SU-DHL-6 (cell line): ENCODE data around the gene MIEN1.

ENCODE experiments used
- H2AFZ ChIP-seq: fragments of 200-600 bp; sonication (generic); 2 replicates; pipeline ENCODE4 v1.6.1; 2014; ENCODE audit warnings: low read depth, mild to moderate bottlenecking, moderate library complexity, mixed read lengths, antibody characterized with exemption, low read length; ENCODE audit not compliant: severe bottlenecking
- H3F3A ChIP-seq: fragments of 200-600 bp; shearing (Covaris generic); 2 replicates; pipeline ENCODE4 v1.6.0; 2016; ENCODE audit warnings: antibody characterized with exemption, mild to moderate bottlenecking; ENCODE audit not compliant: insufficient read depth
- H3K27ac ChIP-seq: fragments of 200-600 bp; sonication (generic); 2 replicates; pipeline ENCODE4 v1.5.1; 2016; ENCODE audit warnings: low read depth, mild to moderate bottlenecking, low read length, moderate library complexity, mixed read lengths
- H3K27me3 ChIP-seq: fragments of 200-600 bp; sonication (generic), shearing (Covaris generic); 2 replicates; pipeline ENCODE4 v1.6.0; 2014; ENCODE audit warnings: mild to moderate bottlenecking, low read length
- H3K36me3 ChIP-seq: fragments of 200-600 bp; sonication (generic); 2 replicates; pipeline ENCODE4 v1.6.1; 2014; ENCODE audit warnings: mild to moderate bottlenecking, low read length, mixed read lengths
- H3K4me2 ChIP-seq: fragments of 300-600, 200-600 bp; shearing (Covaris generic), sonication (generic); 2 replicates; pipeline ENCODE4 v1.6.0; 2014; ENCODE audit warnings: low read length, low read depth, mild to moderate bottlenecking; ENCODE audit not compliant: poor library complexity, severe bottlenecking
- H3K4me3 ChIP-seq: fragments of 200-600 bp; sonication (generic); 2 replicates; pipeline ENCODE4 v1.5.1; 2014; ENCODE audit warnings: antibody characterized with exemption, low read length, mild to moderate bottlenecking, mixed read lengths; ENCODE audit not compliant: insufficient read depth, poor library complexity, severe bottlenecking
- H3K79me2 ChIP-seq: fragments of 200-600 bp; sonication (generic); 2 replicates; pipeline ENCODE4 v1.6.1; 2014; ENCODE audit warnings: mild to moderate bottlenecking, low read length, moderate library complexity; ENCODE audit not compliant: insufficient read depth
- H3K9ac ChIP-seq: fragments of 200-600 bp; sonication (generic); 2 replicates; pipeline ENCODE4 v1.7.0; 2014; ENCODE audit warnings: mild to moderate bottlenecking, low read length
- H3K9me2 ChIP-seq: fragments of 200-600 bp; sonication (generic); replicated peaks from 2 replicates; pipeline ENCODE4 v1.6.1; 2014; ENCODE audit warnings: low read length; ENCODE audit not compliant: insufficient read depth
- H3K9me3 ChIP-seq: fragments of 200-600 bp; sonication (generic); 2 replicates; pipeline ENCODE4 v1.6.1; 2014; ENCODE audit warnings: low read length, mixed read lengths; ENCODE audit not compliant: insufficient read depth
- H4K20me1 ChIP-seq: fragments of 200-600 bp; sonication (generic); 2 replicates; pipeline ENCODE4 v1.6.1; 2014; ENCODE audit warnings: low read depth, mild to moderate bottlenecking, antibody characterized with exemption, low read length, moderate library complexity, mixed read lengths
- EZH2phosphoT487 ChIP-seq: fragments of 200-600 bp; sonication (generic), shearing (Covaris generic); conservative IDR thresholded peaks from 2 replicates; pipeline ENCODE4 v1.6.1; 2018; ENCODE audit warnings: mild to moderate bottlenecking, antibody characterized with exemption, low read length, moderate library complexity, mixed read lengths
- TF ChIP-seq, protein P1 (sequence below): fragments of 200-600 bp; sonication (generic); IDR thresholded peaks from one replicate; pipeline ENCODE4 v1.5.1; 2017; ENCODE audit warnings: antibody characterized with exemption, mild to moderate bottlenecking, low read length, moderate library complexity; ENCODE audit not compliant: insufficient read depth, poor library complexity, severe bottlenecking

Gene MIEN1

DNA sequence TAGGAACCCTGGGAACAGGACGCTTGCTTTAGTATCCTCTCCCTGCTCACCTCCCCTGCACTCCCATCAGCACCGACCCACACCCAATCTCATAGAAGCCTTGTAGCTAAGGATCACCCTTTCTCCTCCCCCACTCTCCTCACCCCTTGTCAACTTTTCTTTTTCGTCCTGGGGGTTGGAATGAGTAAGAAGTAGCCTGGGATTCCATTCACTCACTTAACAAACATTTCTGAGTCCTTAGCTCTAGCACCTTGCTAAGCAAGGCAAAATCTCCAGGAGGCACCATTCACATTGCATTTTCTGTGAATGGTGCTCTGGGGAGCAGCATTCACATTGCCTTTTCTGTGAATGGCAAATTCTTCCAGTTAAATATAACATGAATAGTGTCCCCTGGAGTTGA lies 41.4 kb downstream of the MIEN1 start:
- no peaks in the 10 kb centered on the region for H3K9me2 ChIP-seq
- H3K27me3 ChIP-seq: no peaks in the 10 kb centered on the region
- no peaks in the 10 kb centered on the region for H3K36me3 ChIP-seq
- H3K4me2 ChIP-seq: peak overlapping the region; percentile 95
- H3K79me2 ChIP-seq: no peaks in the 10 kb centered on the region
- TF ChIP-seq, protein P1, sequence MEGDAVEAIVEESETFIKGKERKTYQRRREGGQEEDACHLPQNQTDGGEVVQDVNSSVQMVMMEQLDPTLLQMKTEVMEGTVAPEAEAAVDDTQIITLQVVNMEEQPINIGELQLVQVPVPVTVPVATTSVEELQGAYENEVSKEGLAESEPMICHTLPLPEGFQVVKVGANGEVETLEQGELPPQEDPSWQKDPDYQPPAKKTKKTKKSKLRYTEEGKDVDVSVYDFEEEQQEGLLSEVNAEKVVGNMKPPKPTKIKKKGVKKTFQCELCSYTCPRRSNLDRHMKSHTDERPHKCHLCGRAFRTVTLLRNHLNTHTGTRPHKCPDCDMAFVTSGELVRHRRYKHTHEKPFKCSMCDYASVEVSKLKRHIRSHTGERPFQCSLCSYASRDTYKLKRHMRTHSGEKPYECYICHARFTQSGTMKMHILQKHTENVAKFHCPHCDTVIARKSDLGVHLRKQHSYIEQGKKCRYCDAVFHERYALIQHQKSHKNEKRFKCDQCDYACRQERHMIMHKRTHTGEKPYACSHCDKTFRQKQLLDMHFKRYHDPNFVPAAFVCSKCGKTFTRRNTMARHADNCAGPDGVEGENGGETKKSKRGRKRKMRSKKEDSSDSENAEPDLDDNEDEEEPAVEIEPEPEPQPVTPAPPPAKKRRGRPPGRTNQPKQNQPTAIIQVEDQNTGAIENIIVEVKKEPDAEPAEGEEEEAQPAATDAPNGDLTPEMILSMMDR: no peak
- no peak for TF ChIP-seq EZH2phosphoT487
- peak overlapping the region; percentile 76 for H3K4me3 ChIP-seq
- H3K9ac ChIP-seq: peak overlapping the region; percentile 65
- H3K9me3 ChIP-seq: no peaks in the 10 kb centered on the region
- H4K20me1 ChIP-seq: no peaks in the 10 kb centered on the region
- no peak overlapping the region for H3K27ac ChIP-seq
- H3F3A ChIP-seq: peaks cover 11% of the 10 kb centered on the region; the same call in 1 of the 2 replicates
- H2AFZ ChIP-seq: peak overlapping the region; percentile 77

DNA sequence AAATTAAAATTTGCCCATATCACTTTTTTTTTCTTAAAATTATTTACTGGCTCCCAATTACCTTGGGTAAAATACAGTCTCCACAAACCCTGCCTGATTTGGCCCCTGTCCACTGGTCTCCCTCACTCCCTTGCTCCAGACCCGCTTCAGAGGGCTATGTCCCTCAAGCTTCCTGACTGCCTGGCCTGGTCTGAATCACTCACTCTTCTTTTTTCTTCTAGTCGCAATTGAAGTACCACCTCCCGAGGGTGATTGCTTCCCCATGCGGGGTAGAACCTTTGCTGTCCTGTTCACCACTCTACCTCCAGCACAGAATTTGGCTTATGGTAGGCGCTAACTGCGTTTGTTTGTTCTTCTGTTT lies 41.9 kb downstream of the MIEN1 start:
- Histone ChIP-seq H3K4me3 (peak overlapping the region; percentile 76), H3K36me3 (no peaks in the 10 kb centered on the region), H3F3A (peaks cover 11% of the 10 kb centered on the region; the same call in 1 of the 2 replicates), H3K9me3 (no peaks in the 10 kb centered on the region), H3K27me3 (no peaks in the 10 kb centered on the region), H2AFZ (peak overlapping the region; percentile 77), H3K4me2 (peak overlapping the region; percentile 95), H4K20me1 (no peaks in the 10 kb centered on the region), H3K9me2 (no peaks in the 10 kb centered on the region), H3K27ac (peak overlapping the region; percentile 90), H3K79me2 (no peaks in the 10 kb centered on the region), H3K9ac (peak overlapping the region; percentile 65)
- TF ChIP-seq EZH2phosphoT487: no peak
- TF ChIP-seq, protein P1: no peak

DNA sequence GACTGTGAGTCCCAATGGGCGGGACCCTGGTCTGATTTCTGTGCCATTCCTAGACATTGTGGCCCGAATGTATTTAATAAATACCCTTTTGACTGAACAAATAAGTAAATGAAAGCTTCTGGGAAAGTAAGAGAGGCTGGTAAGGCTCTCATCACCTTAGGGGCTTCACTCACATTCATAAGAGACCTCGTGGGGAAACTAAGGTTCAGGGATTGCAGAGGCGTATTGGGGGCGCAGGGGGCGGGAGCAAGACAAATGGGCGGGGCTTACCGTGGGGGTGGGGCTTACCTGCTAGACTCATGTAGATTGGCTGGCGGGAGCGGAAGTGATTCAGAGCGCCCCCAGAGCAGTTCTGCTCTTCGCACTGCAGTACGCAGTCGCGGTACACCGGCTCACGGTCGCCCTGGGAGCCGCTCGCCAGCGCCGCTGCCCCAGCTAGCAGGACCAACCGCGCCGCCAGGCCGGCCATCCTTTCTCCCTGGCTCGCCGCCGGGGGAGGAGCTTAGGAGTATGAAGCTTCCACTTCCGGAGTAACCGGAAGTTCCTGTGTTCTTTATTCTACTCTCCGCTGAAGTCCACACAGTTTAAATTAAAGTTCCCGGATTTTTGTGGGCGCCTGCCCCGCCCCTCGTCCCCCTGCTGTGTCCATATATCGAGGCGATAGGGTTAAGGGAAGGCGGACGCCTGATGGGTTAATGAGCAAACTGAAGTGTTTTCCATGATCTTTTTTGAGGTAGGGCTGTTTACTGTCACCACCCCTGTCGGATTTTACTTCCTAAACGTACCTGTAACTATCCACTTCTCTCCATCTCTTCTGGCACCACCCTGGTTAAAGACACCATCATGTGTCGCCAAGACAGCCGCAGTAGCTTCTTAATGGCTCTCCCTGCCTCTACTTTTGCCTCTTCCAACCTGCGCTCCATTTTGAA lies 42.5 kb downstream of the MIEN1 start, which contains the start of gene PGAP3:
PGAP3 (minus strand) TSS at position 512 of the 929 bp plus-strand sequence; CDS start at position 469, 43 bp downstream.
- no peaks in the 10 kb centered on the region for H3K9me3 ChIP-seq
- TF ChIP-seq, protein P1: no peak
- TF ChIP-seq EZH2phosphoT487: no peak

More for the DNA sequence above, 42.5 kb downstream of the MIEN1 start, which contains the start of gene PGAP3:
- peak within 1 kb of the TSS; percentile 95 for H3K4me2 ChIP-seq
- H3K79me2 ChIP-seq: no peaks in the 10 kb centered on the region
- peak within 1 kb of the TSS; percentile 65 for H3K9ac ChIP-seq
- H4K20me1 ChIP-seq: no peaks in the 10 kb centered on the region
- peak within 1 kb of the TSS; percentile 90 for H3K27ac ChIP-seq
- H3K27me3 ChIP-seq: no peaks in the 10 kb centered on the region
- no peaks in the 10 kb centered on the region for H3K36me3 ChIP-seq
- H3K9me2 ChIP-seq: no peaks in the 10 kb centered on the region
- H2AFZ ChIP-seq: peak within 1 kb of the TSS; percentile 77
- peaks cover 11% of the 10 kb centered on the region; the same call in 1 of the 2 replicates for H3F3A ChIP-seq
- peak within 1 kb of the TSS; percentile 76 for H3K4me3 ChIP-seq
